HG02884 (cell line): ENCODE data around the gene CASP10.
A peak's percentile ranks its signal among the peaks of the same experiment; 100 is the strongest.
"Not testable (repeated sequence)": the region's sequence is repeated elsewhere in the genome, so short reads cannot be mapped to it uniquely, and the experiment has no call there.

Source experiments
- ATAC-seq: cut with Tn5 transposase; IDR thresholded peaks from one replicate; pipeline ENCODE4 v1.9.1; 2021; ENCODE audit warnings: mild to moderate bottlenecking, moderate library complexity; ENCODE audit not compliant: unreplicated experiment

Gene CASP10

GRCh38 chr2:201231781-201232466 is 49.0 kb downstream of the CASP10 start:
- ATAC-seq = peak; percentile 42

- ATAC-seq = no peak
These were observed 49.5 kb downstream of the CASP10 start for GRCh38 chr2:201232467-201232815.

GRCh38 chr2:201233192-201233811 is 50.4 kb downstream of the CASP10 start:
- ATAC-seq = peak; percentile 90

GRCh38 chr2:201233812-201234662 is 51.1 kb downstream of the CASP10 start:
- ATAC-seq = no peak

GRCh38 chr2:201234663-201235135 is 51.8 kb downstream of the CASP10 start:
- ATAC-seq = no peak

GRCh38 chr2:201235860-201236811 is 53.2 kb downstream of the CASP10 start:
- ATAC-seq = no peak

GRCh38 chr2:201237486-201238123 is 54.7 kb downstream of the CASP10 start:
- ATAC-seq = no peak

- ATAC-seq = not testable (repeated sequence)
These were observed 56.4 kb downstream of the CASP10 start for GRCh38 chr2:201239167-201239935.

- no peak for ATAC-seq
These were observed 59.8 kb downstream of the CASP10 start for GRCh38 chr2:201242571-201243277.

- no peak for ATAC-seq
These were observed 61.9 kb downstream of the CASP10 start for GRCh38 chr2:201244829-201245228.

- ATAC-seq = no peak
These were observed 63.3 kb downstream of the CASP10 start for GRCh38 chr2:201246280-201246679.

- no peak for ATAC-seq
These were observed 65.4 kb downstream of the CASP10 start for GRCh38 chr2:201248288-201248844.

GRCh38 chr2:201249889-201250288 is 66.9 kb downstream of the CASP10 start:
- ATAC-seq = no peak

GRCh38 chr2:201250741-201251140 is 67.8 kb downstream of the CASP10 start:
- ATAC-seq = no peak

- ATAC-seq = no peak
These were observed 71.3 kb downstream of the CASP10 start for GRCh38 chr2:201254081-201254730.

- ATAC-seq = no peak
These were observed 72.6 kb downstream of the CASP10 start for GRCh38 chr2:201255408-201256033.

GRCh38 chr2:201256082-201256481 is 73.1 kb downstream of the CASP10 start:
- ATAC-seq = no peak
